GM10248 (cell line): ENCODE measurements around the gene TSNAXIP1.
"Not testable (repeated sequence)": the region's sequence is repeated elsewhere in the genome, so short reads cannot be mapped to it uniquely, and the experiment has no call there.

Source experiments
- CTCF ChIA-PET: fragments of 300-600 bp; sonication (Branson Sonifier 250); formaldehyde crosslinking; extraction: SDS; loops from one replicate; lab custom pipeline; 2021; ENCODE audit warnings: antibody characterized with exemption; lab: Yijun Ruan, JAX
- POLR2A ChIA-PET: fragments of 350-650 bp; sonication (Branson Sonifier 250); formaldehyde crosslinking; extraction: SDS; loops from one replicate; lab custom pipeline; 2020; ENCODE audit warnings: antibody characterized with exemption; lab: Yijun Ruan, JAX
- DNase-seq: peaks from one replicate; pipeline ENCODE4 v3.0.0; 2012; ENCODE audit errors: extremely low spot score
- CTCF ChIP-seq: IDR thresholded peaks from 2 replicates; pipeline ENCODE4 v1.5.1; 2012; ENCODE audit warnings: mild to moderate bottlenecking, low read depth; ENCODE audit errors: extremely low read depth, missing control alignments, control extremely low read depth

Gene TSNAXIP1

GRCh38 chr16:67862623-67863583 lies 56.2 kb downstream of the TSNAXIP1 start:
- no peak for TF ChIP-seq CTCF
- POLR2A ChIA-PET, result interaction anchor here (1.4 kb wide), 1 partner anchor 16 kb away, joined by 3 read pairs; no protein-coding TSS in a partner anchor
- CTCF ChIA-PET, result interaction anchor here (0.9 to 7.8 kb wide), 9 partner anchors 9 to 342 kb away, joined by 3 to 53 read pairs (median 5); partner anchors contain the start of genes CENPT, NRN1L and NUTF2
- DNase-seq, result no peak

- CTCF ChIA-PET, result interaction anchor here (0.9 to 7.8 kb wide), 4 partner anchors 12 to 343 kb away, joined by 3 to 53 read pairs (median 4); partner anchors contain the start of genes CENPT and NUTF2
- POLR2A ChIA-PET, DNase-seq: not testable (repeated sequence)
These were observed 57.4 kb downstream of the TSNAXIP1 start for GRCh38 chr16:67864044-67864443.

GRCh38 chr16:67864594-67864993 lies 57.9 kb downstream of the TSNAXIP1 start:
- ChIA-PET POLR2A (no interaction called here), CTCF (interaction anchor here (1.4 to 7.8 kb wide), 3 partner anchors 31 to 192 kb away, joined by 4 to 53 read pairs (median 9); no protein-coding TSS in a partner anchor)
- DNase-seq, result no peak
- TF ChIP-seq CTCF, result no peak

- peak; percentile 42 for TF ChIP-seq CTCF
- ChIA-PET POLR2A (interaction anchor here (0.6 to 0.7 kb wide), 2 partner anchors 103 to 446 kb away, joined by 3 to 4 read pairs; partner anchors contain the start of genes PRMT7, SLC12A4 and SLC7A6OS), CTCF (interaction anchor here (1.4 to 7.8 kb wide), 5 partner anchors 27 to 345 kb away, joined by 3 to 53 read pairs (median 4); no protein-coding TSS in a partner anchor)
- DNase-seq, result no peak
These were observed 58.6 kb downstream of the TSNAXIP1 start for GRCh38 chr16:67865318-67865717.

- no peak for DNase-seq
- POLR2A ChIA-PET, result no interaction called here
- CTCF ChIA-PET, result interaction anchor here (0.9 to 3.2 kb wide), 4 partner anchors 11 to 20 kb away, joined by 3 to 12 read pairs (median 5); no protein-coding TSS in a partner anchor
- no peak for TF ChIP-seq CTCF
These were observed 61.6 kb downstream of the TSNAXIP1 start for GRCh38 chr16:67868290-67868689.

GRCh38 chr16:67869653-67870052 lies 63.0 kb downstream of the TSNAXIP1 start:
- no peak for DNase-seq
- ChIA-PET POLR2A (no interaction called here), CTCF (interaction anchor here (1.1 kb wide), 1 partner anchor 53 kb away, joined by 4 read pairs; no protein-coding TSS in a partner anchor)
- TF ChIP-seq CTCF, result no peak
